ENCODE data around the gene RIBC2.

- TF ChIP-seq ZC3H4 (CRISPR knock-in tag; IDR thresholded peaks at IDR 0.05; ENCODE audit: borderline replicate concordance), result no peak
- TF ChIP-seq ZBTB44 (CRISPR knock-in tag; IDR thresholded peaks at IDR 0.05), result no peak
- TF ChIP-seq, protein P1, sequence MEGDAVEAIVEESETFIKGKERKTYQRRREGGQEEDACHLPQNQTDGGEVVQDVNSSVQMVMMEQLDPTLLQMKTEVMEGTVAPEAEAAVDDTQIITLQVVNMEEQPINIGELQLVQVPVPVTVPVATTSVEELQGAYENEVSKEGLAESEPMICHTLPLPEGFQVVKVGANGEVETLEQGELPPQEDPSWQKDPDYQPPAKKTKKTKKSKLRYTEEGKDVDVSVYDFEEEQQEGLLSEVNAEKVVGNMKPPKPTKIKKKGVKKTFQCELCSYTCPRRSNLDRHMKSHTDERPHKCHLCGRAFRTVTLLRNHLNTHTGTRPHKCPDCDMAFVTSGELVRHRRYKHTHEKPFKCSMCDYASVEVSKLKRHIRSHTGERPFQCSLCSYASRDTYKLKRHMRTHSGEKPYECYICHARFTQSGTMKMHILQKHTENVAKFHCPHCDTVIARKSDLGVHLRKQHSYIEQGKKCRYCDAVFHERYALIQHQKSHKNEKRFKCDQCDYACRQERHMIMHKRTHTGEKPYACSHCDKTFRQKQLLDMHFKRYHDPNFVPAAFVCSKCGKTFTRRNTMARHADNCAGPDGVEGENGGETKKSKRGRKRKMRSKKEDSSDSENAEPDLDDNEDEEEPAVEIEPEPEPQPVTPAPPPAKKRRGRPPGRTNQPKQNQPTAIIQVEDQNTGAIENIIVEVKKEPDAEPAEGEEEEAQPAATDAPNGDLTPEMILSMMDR (CRISPR knock-in tag; IDR thresholded peaks at IDR 0.05), result peak; percentile 73
- no peak for TF ChIP-seq TCF7L2 (IDR thresholded peaks at IDR 0.05; ENCODE audit: low read depth, low read length)
- no peak for TF ChIP-seq KLF16 (CRISPR knock-in tag; IDR thresholded peaks at IDR 0.05)
Measured at GRCh38 chr22:45462034-45462655, 48.7 kb downstream of the RIBC2 start.

Measured in HepG2 (cell line).